Endothelial cell of umbilical vein (primary cell): Measurements from ENCODE around the gene GAL3ST2. TPM values are rescaled to one million over a fixed set of nuclear protein-coding genes. Genes with fewer than 3 reads are reported as not detected.

Experiments
- BruUV-seq: library from RNA; stranded (reverse); fragments of 400-500 nt; replicated peaks from 2 replicates; lab custom pipeline; 2021; lab: Mats Ljungman, UMichigan
- CTCF ChIA-PET: fragments of 300-600, 350-600 bp; sonication (Branson Sonifier 250); formaldehyde crosslinking; loops from one replicate; lab custom pipeline; 2021; ENCODE audit warnings: antibody characterized with exemption, inconsistent platforms; lab: Charles Lee
- POLR2A ChIA-PET: fragments of 300-600, 350-600 bp; sonication (Branson Sonifier 250); formaldehyde crosslinking; loops from one replicate; lab custom pipeline; 2021; ENCODE audit warnings: antibody characterized with exemption, inconsistent platforms; lab: Charles Lee
- DNase-seq: peaks from one replicate; pipeline ENCODE4 v3.0.0-alpha.2; 2011; ENCODE audit warnings: low read depth, low spot score
- FAIRE-seq: peaks from 2 replicates; lab custom pipeline; 2011; peaks lifted over from hg19 to GRCh38; lab: Jason Lieb, UNC
- H2AFZ ChIP-seq: 2 replicates; pipeline ENCODE4 v1.6.0; 2012; ENCODE audit warnings: low read depth, low read length, control low read depth, inconsistent platforms
- H3K27ac ChIP-seq: 2 replicates; pipeline ENCODE4 v1.5.1; 2011; ENCODE audit warnings: low read depth, mild to moderate bottlenecking, control low read depth, low read length, moderate library complexity; ENCODE audit not compliant: insufficient read depth
- H3K27me3 ChIP-seq, 2 experiments: 2 replicates each; pipeline versions ENCODE4 v1.6.0 to v1.6.1; 2011; ENCODE audit warnings: low read length in 2 of 2, mixed read lengths in 1 of 2; ENCODE audit not compliant: control insufficient read depth in 2 of 2, insufficient read depth in 2 of 2
- H3K36me3 ChIP-seq, 2 experiments: 2 replicates in 1 of 2; 3 replicates in 1 of 2; pipeline ENCODE4 v1.5.1; 2011; ENCODE audit warnings: low read length in 2 of 2, mild to moderate bottlenecking in 1 of 2, moderate library complexity in 1 of 2; ENCODE audit not compliant: control insufficient read depth in 2 of 2, insufficient read depth in 2 of 2; ENCODE audit errors: extremely low read depth in 1 of 2
- H3K4me1 ChIP-seq: 3 replicates; pipeline ENCODE4 v1.5.1; 2011; ENCODE audit warnings: mild to moderate bottlenecking, low read length; ENCODE audit not compliant: control insufficient read depth, insufficient read depth; ENCODE audit errors: extremely low read depth
- H3K4me2 ChIP-seq: 2 replicates; pipeline ENCODE4 v1.6.1; 2011; ENCODE audit warnings: low read length, control low read depth, mixed read lengths; ENCODE audit not compliant: insufficient read depth
- H3K4me3 ChIP-seq, 3 experiments: fragments of 200-600 bp in 1 of 3; sonication (generic), shearing (Covaris generic) in 1 of 3; replicated peaks in 1 of 3; 2 replicates each; pipeline ENCODE4 v1.5.1; 2011 to 2016; ENCODE audit warnings: control low read depth in 3 of 3, low read length in 3 of 3, mild to moderate bottlenecking in 2 of 3, inconsistent platforms in 1 of 3, low read depth in 1 of 3, moderate library complexity in 1 of 3; ENCODE audit not compliant: insufficient read depth in 1 of 3
- H3K79me2 ChIP-seq: 2 replicates; pipeline ENCODE4 v1.6.0; 2012; ENCODE audit warnings: low read length, inconsistent platforms; ENCODE audit not compliant: control insufficient read depth, insufficient read depth
- H3K9ac ChIP-seq: replicated peaks from 2 replicates; pipeline ENCODE3; 2011; ENCODE audit warnings: low read length, control low read depth; ENCODE audit not compliant: insufficient read depth; ENCODE audit errors: extremely low read depth
- H3K9me1 ChIP-seq: replicated peaks from 3 replicates; pipeline ENCODE4 v1.6.0; 2011; ENCODE audit warnings: mild to moderate bottlenecking, low read length; ENCODE audit not compliant: control insufficient read depth, insufficient read depth; ENCODE audit errors: extremely low read depth
- H3K9me3 ChIP-seq: replicated peaks from 2 replicates; pipeline ENCODE4 v1.5.1; 2012; ENCODE audit warnings: low read length, inconsistent platforms; ENCODE audit not compliant: control insufficient read depth, insufficient read depth
- H4K20me1 ChIP-seq: replicated peaks from 2 replicates; pipeline ENCODE3; 2011; ENCODE audit warnings: mild to moderate bottlenecking, low read length; ENCODE audit not compliant: control insufficient read depth, insufficient read depth; ENCODE audit errors: extremely low read depth
- EZH2 ChIP-seq: IDR thresholded peaks from 2 replicates; pipeline ENCODE4 v1.6.1; 2012; ENCODE audit warnings: borderline replicate concordance, low read depth, mild to moderate bottlenecking, moderate library complexity, low read length, inconsistent platforms; ENCODE audit not compliant: severe bottlenecking
- FOS ChIP-seq: IDR thresholded peaks from 2 replicates; pipeline ENCODE4 v1.6.1; 2011; ENCODE audit warnings: mild to moderate bottlenecking, low read length, moderate library complexity, borderline replicate concordance; ENCODE audit not compliant: insufficient read depth
- GATA2 ChIP-seq: IDR thresholded peaks from 2 replicates; pipeline ENCODE4 v1.7.0; 2011; ENCODE audit warnings: low read depth, mild to moderate bottlenecking, moderate library complexity, mixed read lengths, low read length; ENCODE audit not compliant: insufficient read length, insufficient read depth
- JUN ChIP-seq: IDR thresholded peaks from 2 replicates; pipeline ENCODE4 v1.6.1; 2011; ENCODE audit warnings: borderline replicate concordance, low read depth; ENCODE audit not compliant: insufficient read length, insufficient read depth
- MYC ChIP-seq: IDR thresholded peaks from one replicate; pipeline ENCODE4 v1.6.1; 2011; ENCODE audit warnings: mild to moderate bottlenecking, low read depth, low read length
- POLR2A ChIP-seq: IDR thresholded peaks from 2 replicates; pipeline ENCODE4 v1.6.1; 2012; ENCODE audit warnings: low read depth, mild to moderate bottlenecking, control low read depth, low read length
- POLR2AphosphoS5 ChIP-seq: IDR thresholded peaks from 2 replicates; pipeline ENCODE4 v1.6.1; 2012; ENCODE audit warnings: low read depth, mild to moderate bottlenecking, control low read depth, low read length, moderate library complexity; ENCODE audit not compliant: insufficient read depth
- dilution Hi-C: fragments of 300-500 bp; cut with MboI; formaldehyde crosslinking; loops from one replicate; pipeline ENCODE4 v1.15.0; 2019; ENCODE audit warnings: low sequenced_read_pairs; ENCODE audit not compliant: extremely low pct_ligation_motif_present
- intact Hi-C: fragments of 100-400 bp; cut with micrococcal nuclease; formaldehyde crosslinking; loops from one replicate; pipeline ENCODE4 v1.10.0; 2022
- polyA plus RNA-seq, 4 experiments: library from polyadenylated mRNA; depleted of rRNA in 3 of 4; stranded (reverse) in 3 of 4; unstranded in 1 of 4; fragments of >200 nt; gene quantifications; 2 replicates each; pipeline versions ENCODE4 v1.2.1 to v1.2.3, GENCODE V29; 2011 to 2012; ENCODE audit warnings: missing spikeins in 1 of 4
- total RNA-seq: library from RNA; stranded (reverse); gene quantifications from 2 replicates; pipeline ENCODE4 v1.2.3, GENCODE V29; 2021
- TF ChIP-seq, protein P1 (sequence below): IDR thresholded peaks from 2 replicates; pipeline ENCODE4 v1.6.1; 2011; ENCODE audit not compliant: insufficient read depth, insufficient read length
- TF ChIP-seq, protein P2 (sequence below), 2 donors: IDR thresholded peaks; 1 replicate in 1 of 2; 2 replicates in 1 of 2; pipeline ENCODE4 v1.5.1; 2011; ENCODE audit warnings: low read length in 2 of 2, mild to moderate bottlenecking in 2 of 2, moderate library complexity in 2 of 2, control low read depth in 1 of 2, inconsistent platforms in 1 of 2, low read depth in 1 of 2; ENCODE audit not compliant: insufficient read depth in 1 of 2; ENCODE audit errors: extremely low read depth in 1 of 2

GAL3ST2 gene
- total and polyA plus RNA-seq, 2 donors (not counting 3 experiments of a cell fraction or from before 2014, with no cell fraction given): not detected

DNA sequence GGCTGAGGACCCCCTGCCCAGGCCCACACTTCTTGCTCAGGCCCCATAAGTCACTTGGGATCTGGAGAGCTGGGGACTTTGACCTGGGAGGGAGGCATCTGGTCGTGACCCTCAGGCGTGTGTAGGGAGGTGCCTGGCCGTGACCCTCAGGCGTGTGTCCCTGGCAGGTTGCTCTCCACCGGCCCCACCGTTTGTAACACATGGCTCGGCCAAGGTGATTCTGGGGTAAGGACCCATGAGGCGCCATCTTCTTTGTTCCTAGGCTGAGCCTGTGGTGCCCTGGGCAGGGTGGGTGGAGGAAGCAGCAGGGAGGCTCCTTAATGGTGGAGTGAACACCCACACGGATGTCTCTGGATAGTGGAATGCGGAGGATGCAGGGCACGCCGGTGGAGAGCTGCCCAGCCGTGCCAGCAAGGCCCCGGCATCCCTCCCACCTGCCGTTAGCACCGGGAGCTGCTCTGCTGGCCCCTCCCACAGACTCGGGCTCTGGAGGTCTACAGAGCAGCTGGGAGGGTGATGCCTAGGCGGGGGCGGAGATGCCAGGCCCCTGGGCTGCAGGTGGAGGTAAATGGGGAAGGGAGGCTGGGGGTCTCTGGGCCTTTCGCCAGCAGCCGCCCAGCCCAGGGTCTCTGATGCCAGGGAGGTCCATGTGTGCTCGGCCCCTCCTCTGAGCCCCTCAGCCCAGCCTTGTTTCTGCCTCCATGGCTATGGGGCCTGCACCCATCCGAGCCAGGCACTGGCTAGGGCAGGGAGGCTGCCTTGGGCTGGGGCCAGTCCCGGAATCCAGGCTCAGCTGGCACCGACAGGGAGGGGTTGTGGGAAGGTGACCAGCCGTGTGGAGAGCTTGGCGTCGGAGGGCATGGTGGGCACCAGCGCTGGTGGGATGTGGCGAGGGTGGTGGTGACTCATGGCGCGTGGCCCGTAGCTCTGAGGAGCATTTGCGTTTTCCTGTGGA is 1.1 kb upstream of the GAL3ST2 start:
- no peak overlapping the region for H3K4me2 ChIP-seq
- DNase-seq: no peak
- no peaks in the 10 kb centered on the region for H3K9me1 ChIP-seq
- H3K36me3 ChIP-seq: no peaks in the 10 kb centered on the region
- ChIA-PET CTCF (interaction anchor here (1.6 kb wide), 1 partner anchor 28 kb away, joined by 4 read pairs; no protein-coding TSS in a partner anchor), POLR2A (no interaction called here)
- H2AFZ ChIP-seq: no peak overlapping the region
- dilution Hi-C loops (no loop called here), intact Hi-C loops (no loop called here)
- H3K27me3 ChIP-seq: no peaks in the 10 kb centered on the region
- H3K9me3 ChIP-seq: no peaks in the 10 kb centered on the region
- BruUV-seq: no TSS peak
- no peak overlapping the region for H3K9ac ChIP-seq
- H3K79me2 ChIP-seq: no peaks in the 10 kb centered on the region
- no peak for FAIRE-seq
- no peak overlapping the region for H3K4me3 ChIP-seq
- no peak for TF ChIP-seq GATA2
- no peak for TF ChIP-seq MYC
- no peak for TF ChIP-seq FOS
- no peak for TF ChIP-seq EZH2
- no peak for TF ChIP-seq POLR2AphosphoS5
- TF ChIP-seq, protein P1, sequence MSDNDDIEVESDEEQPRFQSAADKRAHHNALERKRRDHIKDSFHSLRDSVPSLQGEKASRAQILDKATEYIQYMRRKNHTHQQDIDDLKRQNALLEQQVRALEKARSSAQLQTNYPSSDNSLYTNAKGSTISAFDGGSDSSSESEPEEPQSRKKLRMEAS: no peak
- no peak for TF ChIP-seq POLR2A
- TF ChIP-seq, protein P2, sequence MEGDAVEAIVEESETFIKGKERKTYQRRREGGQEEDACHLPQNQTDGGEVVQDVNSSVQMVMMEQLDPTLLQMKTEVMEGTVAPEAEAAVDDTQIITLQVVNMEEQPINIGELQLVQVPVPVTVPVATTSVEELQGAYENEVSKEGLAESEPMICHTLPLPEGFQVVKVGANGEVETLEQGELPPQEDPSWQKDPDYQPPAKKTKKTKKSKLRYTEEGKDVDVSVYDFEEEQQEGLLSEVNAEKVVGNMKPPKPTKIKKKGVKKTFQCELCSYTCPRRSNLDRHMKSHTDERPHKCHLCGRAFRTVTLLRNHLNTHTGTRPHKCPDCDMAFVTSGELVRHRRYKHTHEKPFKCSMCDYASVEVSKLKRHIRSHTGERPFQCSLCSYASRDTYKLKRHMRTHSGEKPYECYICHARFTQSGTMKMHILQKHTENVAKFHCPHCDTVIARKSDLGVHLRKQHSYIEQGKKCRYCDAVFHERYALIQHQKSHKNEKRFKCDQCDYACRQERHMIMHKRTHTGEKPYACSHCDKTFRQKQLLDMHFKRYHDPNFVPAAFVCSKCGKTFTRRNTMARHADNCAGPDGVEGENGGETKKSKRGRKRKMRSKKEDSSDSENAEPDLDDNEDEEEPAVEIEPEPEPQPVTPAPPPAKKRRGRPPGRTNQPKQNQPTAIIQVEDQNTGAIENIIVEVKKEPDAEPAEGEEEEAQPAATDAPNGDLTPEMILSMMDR (IDR thresholded peaks at IDR 0.05; ENCODE audit: extremely low read depth in 1 of 2, insufficient read depth in 1 of 2, low read depth in 1 of 2, low read length in 2 of 2): no peak
- TF ChIP-seq JUN: no peak
- peaks cover 5% of the 10 kb centered on the region for H3K4me1 ChIP-seq
- H4K20me1 ChIP-seq: no peaks in the 10 kb centered on the region
- no peak overlapping the region for H3K27ac ChIP-seq
